Measurements from ENCODE around the gene ARHGEF4. TPM values are rescaled to one million over a fixed set of nuclear protein-coding genes. Genes with fewer than 3 reads are reported as not detected.

The ARHGEF4 gene
- total RNA-seq, 1 experiment from 2014 or later = 26.6 TPM

- RAD21 ChIA-PET (ENCODE audit: low non-redundant PET in 1 of 2, low total read pairs in 2 of 2, uncharacterized antibody in 2 of 2, unreplicated experiment in 2 of 2) = no interaction called here
- no TSS peak for BruUV-seq (replicated peaks)
These were observed 160.0 kb downstream of the ARHGEF4 start for GRCh38 chr2:130996691-130997090.

GRCh38 chr2:130997198-130997597 is 160.5 kb downstream of the ARHGEF4 start:
- CTCF ChIA-PET = no interaction called here
- Histone ChIP-seq H3K36me3 (ENCODE audit: control insufficient read depth in 1 of 2, insufficient read depth in 2 of 2, low read length in 2 of 2) (no peaks in the 10 kb centered on the region), H3K9me2 (ENCODE audit: insufficient read depth) (no peaks in the 10 kb centered on the region), H4K20me1 (ENCODE audit: insufficient read depth) (no peaks in the 10 kb centered on the region), H3K79me2 (ENCODE audit: insufficient read depth, low read length) (no peaks in the 10 kb centered on the region), H3K9ac (ENCODE audit: low read length) (no peak overlapping the region), H2AFZ (ENCODE audit: low read depth, low read length, poor library complexity, severe bottlenecking) (no peak overlapping the region), H3K4me3 (replicated peaks in 1 of 2; ENCODE audit: low read depth in 1 of 2, low read length in 2 of 2) (no peak overlapping the region), H3K27me3 (ENCODE audit: insufficient read depth, low read length) (no peaks in the 10 kb centered on the region), H3K4me2 (ENCODE audit: low read length) (no peak overlapping the region), H3K9me3 (ENCODE audit: control insufficient read depth in 1 of 2, insufficient read depth in 1 of 2, low read depth in 1 of 2, low read length in 2 of 2) (no peaks in the 10 kb centered on the region), H3K4me1 (ENCODE audit: control insufficient read depth in 1 of 2, insufficient read depth in 2 of 2, low read length in 2 of 2) (no peaks in the 10 kb centered on the region), H3K27ac (ENCODE audit: low read depth, low read length) (no peak overlapping the region)
- intact Hi-C loops (cut with micrococcal nuclease) = no loop called here
- ATAC-seq (no peak), DNase-seq (ENCODE audit: low read depth, low spot score) (no peak)
- POLR2A ChIA-PET = no interaction called here
- BruUV-seq (replicated peaks) = no TSS peak
- RAD21 ChIA-PET (ENCODE audit: low non-redundant PET in 1 of 2, low total read pairs in 2 of 2, uncharacterized antibody in 2 of 2, unreplicated experiment in 2 of 2) = no interaction called here
- TF ChIP-seq JUND (IDR thresholded peaks at IDR 0.05) (no peak), ZFX (IDR thresholded peaks at IDR 0.05) (no peak), POLR2AphosphoS5 (IDR thresholded peaks at IDR 0.05; ENCODE audit: low read depth, low read length) (no peak), SP1 (IDR thresholded peaks at IDR 0.05; ENCODE audit: low read depth) (no peak), YY1 (IDR thresholded peaks at IDR 0.05; ENCODE audit: extremely low read depth, insufficient replicate concordance, low read depth, low read length) (no peak), EZH2 (IDR thresholded peaks at IDR 0.05) (no peak), SIN3A (IDR thresholded peaks at IDR 0.05; ENCODE audit: low read depth) (no peak), POLR2A (IDR thresholded peaks at IDR 0.05; ENCODE audit: borderline replicate concordance, extremely low read depth, insufficient read depth, insufficient read length) (no peak), SRF (IDR thresholded peaks at IDR 0.05; ENCODE audit: low read depth) (no peak)
- TF ChIP-seq, protein P1, sequence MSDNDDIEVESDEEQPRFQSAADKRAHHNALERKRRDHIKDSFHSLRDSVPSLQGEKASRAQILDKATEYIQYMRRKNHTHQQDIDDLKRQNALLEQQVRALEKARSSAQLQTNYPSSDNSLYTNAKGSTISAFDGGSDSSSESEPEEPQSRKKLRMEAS (IDR thresholded peaks at IDR 0.05) = no peak
- TF ChIP-seq, protein P2, sequence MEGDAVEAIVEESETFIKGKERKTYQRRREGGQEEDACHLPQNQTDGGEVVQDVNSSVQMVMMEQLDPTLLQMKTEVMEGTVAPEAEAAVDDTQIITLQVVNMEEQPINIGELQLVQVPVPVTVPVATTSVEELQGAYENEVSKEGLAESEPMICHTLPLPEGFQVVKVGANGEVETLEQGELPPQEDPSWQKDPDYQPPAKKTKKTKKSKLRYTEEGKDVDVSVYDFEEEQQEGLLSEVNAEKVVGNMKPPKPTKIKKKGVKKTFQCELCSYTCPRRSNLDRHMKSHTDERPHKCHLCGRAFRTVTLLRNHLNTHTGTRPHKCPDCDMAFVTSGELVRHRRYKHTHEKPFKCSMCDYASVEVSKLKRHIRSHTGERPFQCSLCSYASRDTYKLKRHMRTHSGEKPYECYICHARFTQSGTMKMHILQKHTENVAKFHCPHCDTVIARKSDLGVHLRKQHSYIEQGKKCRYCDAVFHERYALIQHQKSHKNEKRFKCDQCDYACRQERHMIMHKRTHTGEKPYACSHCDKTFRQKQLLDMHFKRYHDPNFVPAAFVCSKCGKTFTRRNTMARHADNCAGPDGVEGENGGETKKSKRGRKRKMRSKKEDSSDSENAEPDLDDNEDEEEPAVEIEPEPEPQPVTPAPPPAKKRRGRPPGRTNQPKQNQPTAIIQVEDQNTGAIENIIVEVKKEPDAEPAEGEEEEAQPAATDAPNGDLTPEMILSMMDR (IDR thresholded peaks at IDR 0.05 in 2 of 3, conservative IDR thresholded peaks at IDR 0.05 in 1 of 3; ENCODE audit: borderline replicate concordance in 1 of 3, insufficient read depth in 1 of 3, low read depth in 2 of 3, low read length in 2 of 3) = no peak

More at GRCh38 chr2:130996691-130997090, 160.0 kb downstream of the ARHGEF4 start:
- CTCF ChIA-PET = no interaction called here
- H3K27me3 ChIP-seq (ENCODE audit: insufficient read depth, low read length) = no peaks in the 10 kb centered on the region
- H3K27ac ChIP-seq (ENCODE audit: low read depth, low read length) = no peak overlapping the region
- no peak overlapping the region for H3K9ac ChIP-seq (ENCODE audit: low read length)
- H3K4me1 ChIP-seq (ENCODE audit: control insufficient read depth in 1 of 2, insufficient read depth in 2 of 2, low read length in 2 of 2) = no peaks in the 10 kb centered on the region
- no peaks in the 10 kb centered on the region for H3K9me2 ChIP-seq (ENCODE audit: insufficient read depth)
- no peaks in the 10 kb centered on the region for H3K79me2 ChIP-seq (ENCODE audit: insufficient read depth, low read length)
- no peak overlapping the region for H2AFZ ChIP-seq (ENCODE audit: low read depth, low read length, poor library complexity, severe bottlenecking)
- intact Hi-C loops (cut with micrococcal nuclease) = no loop called here
- ATAC-seq = no peak
- H3K36me3 ChIP-seq (ENCODE audit: control insufficient read depth in 1 of 2, insufficient read depth in 2 of 2, low read length in 2 of 2) = no peaks in the 10 kb centered on the region
- no peak overlapping the region for H3K4me2 ChIP-seq (ENCODE audit: low read length)
- DNase-seq (ENCODE audit: low read depth, low spot score) = no peak
- POLR2A ChIA-PET = no interaction called here
- no peak for TF ChIP-seq ATF3 (IDR thresholded peaks at IDR 0.05)
- no peak for TF ChIP-seq POLR2A (IDR thresholded peaks at IDR 0.05; ENCODE audit: borderline replicate concordance, extremely low read depth, insufficient read depth, insufficient read length)
- TF ChIP-seq, protein P2 (IDR thresholded peaks at IDR 0.05 in 2 of 3, conservative IDR thresholded peaks at IDR 0.05 in 1 of 3; ENCODE audit: borderline replicate concordance in 1 of 3, insufficient read depth in 1 of 3, low read depth in 2 of 3, low read length in 2 of 3) = no peak
- no peak for TF ChIP-seq JUND (IDR thresholded peaks at IDR 0.05)
- no peak for TF ChIP-seq ZNF274 (IDR thresholded peaks at IDR 0.05; ENCODE audit: low read depth, low read length)
- no peak for TF ChIP-seq POLR2AphosphoS5 (IDR thresholded peaks at IDR 0.05; ENCODE audit: low read depth, low read length)
- TF ChIP-seq EZH2phosphoT487 (IDR thresholded peaks at IDR 0.05; ENCODE audit: borderline replicate concordance) = no peak
- no peak for TF ChIP-seq EZH2 (IDR thresholded peaks at IDR 0.05)
- no peaks in the 10 kb centered on the region for H4K20me1 ChIP-seq (ENCODE audit: insufficient read depth)
- no peaks in the 10 kb centered on the region for H3K9me3 ChIP-seq (ENCODE audit: control insufficient read depth in 1 of 2, insufficient read depth in 1 of 2, low read depth in 1 of 2, low read length in 2 of 2)
- H3K4me3 ChIP-seq (replicated peaks in 1 of 2; ENCODE audit: low read depth in 1 of 2, low read length in 2 of 2) = no peak overlapping the region

Measured in HCT116 (cell line).